ENCODE data around the gene LRRC8B. TPM values are rescaled to one million over a fixed set of nuclear protein-coding genes. Genes with fewer than 3 reads are reported as not detected.
A peak's percentile ranks its signal among the peaks of the same experiment; 100 is the strongest.

Gene LRRC8B
- total and polyA plus RNA-seq, 2 of the 13 experiments (the other 11 are each of a cell fraction or from before 2014, with no cell fraction given) = 4.9 to 7.6 TPM

GRCh38 chr1:89524369-89525168, at the start of gene LRRC8B (continued):
- TF ChIP-seq ZNF431 (CRISPR knock-in tag; IDR thresholded peaks at IDR 0.05; ENCODE audit: borderline replicate concordance, low read depth) (peak; percentile 76; the same call in 1 of the 2 replicates), ZNF432 (CRISPR knock-in tag; IDR thresholded peaks at IDR 0.05; ENCODE audit: borderline replicate concordance) (no peak), TCF7L2 (IDR thresholded peaks at IDR 0.05; ENCODE audit: low read depth, low read length) (no peak), ZNF33B (CRISPR knock-in tag; IDR thresholded peaks at IDR 0.05) (peak; percentile 76; the same call in 1 of the 2 replicates), ZNF598 (CRISPR knock-in tag; IDR thresholded peaks at IDR 0.05; ENCODE audit: borderline replicate concordance) (no peak; the same call in 1 of the 2 replicates), ZNF761 (CRISPR knock-in tag; conservative IDR thresholded peaks at IDR 0.05) (peak; percentile 46; the same call in 1 of the 2 replicates), RBM22 (optimal IDR thresholded peaks at IDR 0.05; ENCODE audit: low read length) (no peak), TRIM24 (CRISPR knock-in tag; IDR thresholded peaks at IDR 0.05) (no peak), AGO1 (IDR thresholded peaks at IDR 0.05; ENCODE audit: low read depth, low read length, poor library complexity, severe bottlenecking) (no peak), STAT5B (CRISPR knock-in tag; IDR thresholded peaks at IDR 0.05) (no peak), GATA4 (IDR thresholded peaks at IDR 0.05; ENCODE audit: borderline replicate concordance, low read depth) (no peak), IRF1 (CRISPR knock-in tag; IDR thresholded peaks at IDR 0.05; ENCODE audit: low read depth) (no peak), PHF20 (CRISPR knock-in tag; IDR thresholded peaks at IDR 0.05) (peak; percentile 53), ZNF205 (CRISPR knock-in tag; IDR thresholded peaks at IDR 0.05) (peak; percentile 73), ZBTB42 (CRISPR knock-in tag; IDR thresholded peaks at IDR 0.05) (no peak), GTF3A (CRISPR knock-in tag; conservative IDR thresholded peaks at IDR 0.05) (no peak), ZNF3 (CRISPR knock-in tag; IDR thresholded peaks at IDR 0.05) (no peak), ARNTL (CRISPR knock-in tag; IDR thresholded peaks at IDR 0.05) (peak; percentile 49), ZNF713 (CRISPR knock-in tag; IDR thresholded peaks at IDR 0.05) (no peak), MAZ (IDR thresholded peaks at IDR 0.05; ENCODE audit: borderline replicate concordance, low read depth, low read length) (peak; percentile 46; the same call in 1 of the 2 replicates), MAZ (CRISPR knock-in tag; IDR thresholded peaks at IDR 0.05; ENCODE audit: low read depth) (0 out of 2 replicates have a peak, but pooled peaks have one; percentile 67)
- TF ChIP-seq, protein P1, sequence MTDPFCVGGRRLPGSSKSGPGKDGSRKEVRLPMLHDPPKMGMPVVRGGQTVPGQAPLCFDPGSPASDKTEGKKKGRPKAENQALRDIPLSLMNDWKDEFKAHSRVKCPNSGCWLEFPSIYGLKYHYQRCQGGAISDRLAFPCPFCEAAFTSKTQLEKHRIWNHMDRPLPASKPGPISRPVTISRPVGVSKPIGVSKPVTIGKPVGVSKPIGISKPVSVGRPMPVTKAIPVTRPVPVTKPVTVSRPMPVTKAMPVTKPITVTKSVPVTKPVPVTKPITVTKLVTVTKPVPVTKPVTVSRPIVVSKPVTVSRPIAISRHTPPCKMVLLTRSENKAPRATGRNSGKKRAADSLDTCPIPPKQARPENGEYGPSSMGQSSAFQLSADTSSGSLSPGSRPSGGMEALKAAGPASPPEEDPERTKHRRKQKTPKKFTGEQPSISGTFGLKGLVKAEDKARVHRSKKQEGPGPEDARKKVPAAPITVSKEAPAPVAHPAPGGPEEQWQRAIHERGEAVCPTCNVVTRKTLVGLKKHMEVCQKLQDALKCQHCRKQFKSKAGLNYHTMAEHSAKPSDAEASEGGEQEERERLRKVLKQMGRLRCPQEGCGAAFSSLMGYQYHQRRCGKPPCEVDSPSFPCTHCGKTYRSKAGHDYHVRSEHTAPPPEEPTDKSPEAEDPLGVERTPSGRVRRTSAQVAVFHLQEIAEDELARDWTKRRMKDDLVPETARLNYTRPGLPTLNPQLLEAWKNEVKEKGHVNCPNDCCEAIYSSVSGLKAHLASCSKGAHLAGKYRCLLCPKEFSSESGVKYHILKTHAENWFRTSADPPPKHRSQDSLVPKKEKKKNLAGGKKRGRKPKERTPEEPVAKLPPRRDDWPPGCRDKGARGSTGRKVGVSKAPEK (CRISPR knock-in tag; IDR thresholded peaks at IDR 0.05; ENCODE audit: borderline replicate concordance) = no peak; the same call in 1 of the 2 replicates
